Measurements from ENCODE around the gene C1orf185. TPM values are rescaled to one million over a fixed set of nuclear protein-coding genes. Genes with fewer than 3 reads are reported as not detected.
"Not testable (repeated sequence)": the region's sequence is repeated elsewhere in the genome, so short reads cannot be mapped to it uniquely, and the experiment has no call there.

Gene C1orf185
- total and polyA plus RNA-seq, 2 of the 4 experiments (the other 2 are of a cell fraction), result not detected

DNA sequence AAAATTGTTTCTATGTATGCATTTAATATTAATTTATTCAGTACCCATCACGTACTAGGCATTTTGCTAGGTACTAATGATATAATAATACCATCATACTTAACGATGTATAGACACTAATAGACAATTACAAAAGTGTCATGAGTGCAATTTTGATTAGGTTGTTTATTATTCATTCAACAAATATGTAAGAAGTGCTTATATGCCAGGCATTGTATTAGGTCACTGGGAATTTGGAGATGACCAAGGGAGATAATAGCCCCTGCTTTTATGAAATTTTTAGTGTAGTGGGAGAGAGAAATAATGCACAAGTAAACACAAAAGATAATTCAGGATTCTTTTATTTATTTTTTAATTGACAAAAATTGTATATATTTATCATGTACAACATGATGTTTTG, 18.6 kb downstream of the C1orf185 start:
- Histone ChIP-seq H2BK20ac (ENCODE audit: low read depth, low read length) (no peak overlapping the region), H3K23ac (ENCODE audit: low read depth, low read length) (no peak overlapping the region), H2AFZ (replicated peaks; ENCODE audit: low read length, poor library complexity) (no peak overlapping the region), H3K27me3 (ENCODE audit: control insufficient read depth, insufficient read depth, low read length) (no peaks in the 10 kb centered on the region; the same call in 1 of the 2 replicates), H3K9ac (ENCODE audit: low read depth, low read length) (no peak overlapping the region), H4K8ac (ENCODE audit: low read depth in 2 of 2, low read length in 2 of 2) (no peak overlapping the region), H3K4me3 (ENCODE audit: insufficient read depth, low read depth, low read length) (no peak overlapping the region), H4K20me1 (ENCODE audit: insufficient read depth, low read length) (no peaks in the 10 kb centered on the region), H2BK5ac (ENCODE audit: low read depth, low read length, poor library complexity, severe bottlenecking) (no peak overlapping the region), H2BK15ac (ENCODE audit: low read depth, low read length) (no peak overlapping the region), H3K27ac (ENCODE audit: insufficient read depth, low read length) (no peak overlapping the region), H2AK9ac (replicated peaks; ENCODE audit: low read depth, low read length, poor library complexity) (no peak overlapping the region), H2AK5ac (ENCODE audit: low read depth, low read length) (no peak overlapping the region), H4K5ac (ENCODE audit: low read depth, low read length) (no peak overlapping the region), H3K4me1 (ENCODE audit: control insufficient read depth, insufficient read depth, low read length) (no peaks in the 10 kb centered on the region), H3K9me3 (ENCODE audit: control insufficient read depth, insufficient read depth, low read length) (no peaks in the 10 kb centered on the region), H3K14ac (replicated peaks; ENCODE audit: low read depth, low read length) (no peak overlapping the region), H3K4ac (ENCODE audit: low read depth, low read length) (no peak overlapping the region), H3K36me3 (ENCODE audit: control insufficient read depth, insufficient read depth, low read length) (no peaks in the 10 kb centered on the region), H3K4me2 (ENCODE audit: low read depth, low read length) (no peak overlapping the region), H3K79me1 (ENCODE audit: low read depth in 1 of 2, low read length in 2 of 2) (no peaks in the 10 kb centered on the region), H3K56ac (ENCODE audit: extremely low read depth, insufficient read depth, low read length) (no peak overlapping the region), H3K9me1 (ENCODE audit: insufficient read depth, low read length) (no peaks in the 10 kb centered on the region), H2BK120ac (ENCODE audit: low read depth, low read length) (no peak overlapping the region), H3K18ac (ENCODE audit: low read depth, low read length) (no peak overlapping the region), H4K91ac (ENCODE audit: insufficient read depth, low read depth, low read length) (no peak overlapping the region)
- DNase-seq (no peak), ATAC-seq (ENCODE audit: low read depth) (no peak)
- no CpG with 5 or more reads among the region's 2 CpGs for WGBS, 2 experiments (ENCODE audit: extremely low coverage in 2 of 2, insufficient read length in 1 of 2)
- dilution Hi-C loops (cut with HindIII; ENCODE audit: low sequenced_read_pairs, unreplicated experiment), result no loop called here
- intact Hi-C loops (cut with micrococcal nuclease), result no loop called here
- no TSS peak for BruUV-seq (replicated peaks)
- no peak for TF ChIP-seq RFX5 (IDR thresholded peaks at IDR 0.05; ENCODE audit: low read depth, low read length)
- TF ChIP-seq BHLHE40 (IDR thresholded peaks at IDR 0.05; ENCODE audit: low read depth, low read length), result no peak
- ChIA-PET CTCF (no interaction called here), POLR2A (ENCODE audit: unreplicated experiment) (no interaction called here)
- in situ Hi-C loops (cut with MboI; ENCODE audit: low sequenced_read_pairs), result no loop called here

DNA sequence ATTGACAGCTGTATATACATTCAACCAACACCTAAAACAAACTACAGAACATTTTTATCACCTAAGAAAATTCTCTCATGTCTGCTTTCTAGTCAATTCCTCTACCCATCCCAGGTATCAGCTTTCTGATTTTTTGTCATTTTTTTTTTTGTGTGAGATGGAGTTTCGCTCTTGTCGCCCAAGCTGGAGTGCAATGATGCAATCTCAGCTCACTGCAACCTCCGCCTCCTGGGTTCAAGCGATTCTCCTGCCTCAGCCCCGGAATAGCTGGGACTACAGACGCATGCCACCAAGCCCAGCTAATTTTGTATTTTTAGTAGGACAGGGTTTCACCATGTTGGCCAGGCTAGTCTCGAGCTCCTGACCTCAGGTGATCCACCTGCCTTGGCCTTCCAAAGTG, 25.1 kb downstream of the C1orf185 start:
- H2BK15ac ChIP-seq (ENCODE audit: low read depth, low read length); H2BK20ac ChIP-seq (ENCODE audit: low read depth, low read length); H3K27me3 ChIP-seq (ENCODE audit: control insufficient read depth, insufficient read depth, low read length); H4K91ac ChIP-seq (ENCODE audit: insufficient read depth, low read depth, low read length); H3K27ac ChIP-seq (ENCODE audit: insufficient read depth, low read length); ATAC-seq (ENCODE audit: low read depth); H3K14ac ChIP-seq (replicated peaks; ENCODE audit: low read depth, low read length); BruUV-seq (replicated peaks); H3K4me3 ChIP-seq (ENCODE audit: insufficient read depth, low read depth, low read length); H3K18ac ChIP-seq (ENCODE audit: low read depth, low read length); H3K79me1 ChIP-seq (ENCODE audit: low read depth in 1 of 2, low read length in 2 of 2); H4K8ac ChIP-seq (ENCODE audit: low read depth in 2 of 2, low read length in 2 of 2); H2AK5ac ChIP-seq (ENCODE audit: low read depth, low read length); POLR2A ChIA-PET (ENCODE audit: unreplicated experiment); H4K5ac ChIP-seq (ENCODE audit: low read depth, low read length); H3K4me1 ChIP-seq (ENCODE audit: control insufficient read depth, insufficient read depth, low read length); H3K23ac ChIP-seq (ENCODE audit: low read depth, low read length); H4K20me1 ChIP-seq (ENCODE audit: insufficient read depth, low read length); H2BK120ac ChIP-seq (ENCODE audit: low read depth, low read length); dilution Hi-C loops (cut with HindIII; ENCODE audit: low sequenced_read_pairs, unreplicated experiment); H3K4me2 ChIP-seq (ENCODE audit: low read depth, low read length); H3K9me1 ChIP-seq (ENCODE audit: insufficient read depth, low read length); H2BK5ac ChIP-seq (ENCODE audit: low read depth, low read length, poor library complexity, severe bottlenecking); DNase-seq; H2AK9ac ChIP-seq (replicated peaks; ENCODE audit: low read depth, low read length, poor library complexity); H3K9me3 ChIP-seq (ENCODE audit: control insufficient read depth, insufficient read depth, low read length); intact Hi-C loops (cut with micrococcal nuclease); H3K9ac ChIP-seq (ENCODE audit: low read depth, low read length); in situ Hi-C loops (cut with MboI; ENCODE audit: low sequenced_read_pairs); H2AFZ ChIP-seq (replicated peaks; ENCODE audit: low read length, poor library complexity); H3K36me3 ChIP-seq (ENCODE audit: control insufficient read depth, insufficient read depth, low read length); H3K56ac ChIP-seq (ENCODE audit: extremely low read depth, insufficient read depth, low read length); H3K4ac ChIP-seq (ENCODE audit: low read depth, low read length): not testable (repeated sequence)
- CTCF ChIA-PET, result interaction anchor here (0.7 kb wide), 1 partner anchor 9 kb away, joined by 3 read pairs; no protein-coding TSS in a partner anchor
- WGBS, 2 experiments (ENCODE audit: extremely low coverage in 2 of 2, insufficient read length in 1 of 2), result no CpG with 5 or more reads among the region's 7 CpGs
